Left lung (tissue), 10 donors: ENCODE measurements around the gene PROSER1. TPM values are rescaled to one million over a fixed set of nuclear protein-coding genes. Genes with fewer than 3 reads are reported as not detected.

Source experiments
- ATAC-seq: fragments of 200-7000 bp; cut with Tn5 transposase; one replicate; pipeline ENCODE4 v1.9.1; 2020; ENCODE audit warnings: moderate library complexity
- DNase-seq, 4 donors: peaks; one replicate each; pipeline ENCODE4 v3.0.0-alpha.2; 2013 to 2020
- H3K27ac ChIP-seq, 2 donors: fragments of 200-600 bp; sonication (generic) in 1 of 2; one replicate each; pipeline versions ENCODE4 v1.5.0 to v1.8.0; 2020 to 2021
- H3K27me3 ChIP-seq, 2 donors: fragments of 200-600 bp; sonication (generic) in 1 of 2; one replicate each; pipeline versions ENCODE4 v1.5.0 to v1.8.0; 2020 to 2021
- H3K36me3 ChIP-seq, 2 donors: fragments of 200-600 bp; sonication (generic) in 1 of 2; one replicate each; pipeline versions ENCODE4 v1.5.0 to v1.8.0; 2020 to 2021
- H3K4me1 ChIP-seq, 2 donors: fragments of 200-600 bp; one replicate each; pipeline ENCODE4 v1.8.0; 2021
- H3K4me3 ChIP-seq, 2 donors: fragments of 200-600 bp; sonication (generic) in 1 of 2; one replicate each; pipeline versions ENCODE4 v1.5.0 to v1.8.0; 2020 to 2021; ENCODE audit warnings: mild to moderate bottlenecking in 1 of 2
- H3K9me3 ChIP-seq, 2 donors: fragments of 200-600 bp; sonication (generic) in 1 of 2; one replicate each; pipeline versions ENCODE4 v1.5.0 to v1.8.0; 2020 to 2021
- CTCF ChIP-seq, 2 donors: fragments of 200-600 bp; sonication (generic) in 1 of 2; IDR thresholded peaks; one replicate each; pipeline versions ENCODE4 v1.5.0 to v1.8.0; 2021; ENCODE audit warnings: antibody characterized with exemption in 2 of 2
- intact Hi-C, 2 donors: fragments of 100-400 bp; cut with DNase I; formaldehyde crosslinking; loops; one replicate each; pipeline versions ENCODE4 v1.11.2 to v1.14.2; 2022
- polyA plus RNA-seq, 6 donors: library from polyadenylated mRNA; unstranded; fragments of 120-200 nt; gene quantifications; one replicate each; pipeline ENCODE4 v1.2.1, GENCODE V29; 2013; ENCODE audit not compliant: insufficient read length in 6 of 6
- total RNA-seq, 2 donors: library from RNA; stranded (reverse); fragmentation: NEBNext Ultra II Directional; extraction: Animal tissue kit (Norgen Biotek cat#: 25700); gene quantifications; one replicate each; pipeline ENCODE4 v1.2.1, GENCODE V29; 2021
- donor health status: DM: no; HTN: yes; CAD: no.
- donor health status: DM: no; HTN: no; CAD: no.

Gene PROSER1
- total and polyA plus RNA-seq, 8 donors = 28.3 to 54.0 (median 43.0) TPM

- no peak overlapping the region for H3K27ac ChIP-seq
- H3K4me3 ChIP-seq = no peak overlapping the region
- DNase-seq (no peak), ATAC-seq (no peak)
- no peak for TF ChIP-seq CTCF (IDR thresholded peaks at IDR 0.05)
- H3K9me3 ChIP-seq = no peaks in the 10 kb centered on the region
- peaks cover 0 to 4% of the 10 kb centered on the region in 2 donors for H3K36me3 ChIP-seq
- H3K27me3 ChIP-seq = no peaks in the 10 kb centered on the region
- intact Hi-C loops = no loop called here
- no peaks in the 10 kb centered on the region for H3K4me1 ChIP-seq
These were observed 24.1 kb upstream of the PROSER1 start for GRCh38 chr13:39062004-39062403.

- no peak for TF ChIP-seq CTCF (IDR thresholded peaks at IDR 0.05)
- H3K27ac ChIP-seq = no peak overlapping the region
- ATAC-seq (no peak), DNase-seq (no peak)
- H3K4me3 ChIP-seq = no peak overlapping the region
- peaks cover 0 to 3% of the 10 kb centered on the region in 2 donors for H3K9me3 ChIP-seq
- intact Hi-C loops = loop anchor here in 1 of 2 donors (10.0 kb wide), 1 partner anchor 557 kb away; no protein-coding TSS in a partner anchor
- H3K4me1 ChIP-seq = no peaks in the 10 kb centered on the region
- H3K27me3 ChIP-seq = no peaks in the 10 kb centered on the region
- no peaks in the 10 kb centered on the region for H3K36me3 ChIP-seq
These were observed 20.2 kb upstream of the PROSER1 start for GRCh38 chr13:39058040-39058439.

- H3K36me3 ChIP-seq = no peaks in the 10 kb centered on the region
- ATAC-seq (no peak), DNase-seq (no peak)
- no peaks in the 10 kb centered on the region for H3K4me1 ChIP-seq
- no peak for TF ChIP-seq CTCF (IDR thresholded peaks at IDR 0.05)
- no peak overlapping the region for H3K4me3 ChIP-seq
- no peaks in the 10 kb centered on the region for H3K27me3 ChIP-seq
- H3K27ac ChIP-seq = no peak overlapping the region
- peaks cover 0 to 3% of the 10 kb centered on the region in 2 donors for H3K9me3 ChIP-seq
- intact Hi-C loops = loop anchor here in 1 of 2 donors (10.0 kb wide), 1 partner anchor 559 kb away; no protein-coding TSS in a partner anchor
These were observed 18.1 kb upstream of the PROSER1 start for GRCh38 chr13:39056018-39056417.

GRCh38 chr13:39054112-39054511 is 16.2 kb upstream of the PROSER1 start:
- Histone ChIP-seq H3K9me3 (peaks cover 0 to 3% of the 10 kb centered on the region in 2 donors), H3K4me3 (no peak overlapping the region), H3K36me3 (no peaks in the 10 kb centered on the region), H3K27me3 (no peaks in the 10 kb centered on the region), H3K4me1 (no peaks in the 10 kb centered on the region), H3K27ac (no peak overlapping the region)
- no peak for TF ChIP-seq CTCF (IDR thresholded peaks at IDR 0.05)
- DNase-seq = no peak
- no peak for ATAC-seq
- intact Hi-C loops = loop anchor here in 1 of 2 donors (10.0 kb wide), 1 partner anchor 561 kb away; no protein-coding TSS in a partner anchor

GRCh38 chr13:39052944-39053343 is 15.1 kb upstream of the PROSER1 start:
- no peak for ATAC-seq
- H3K36me3 ChIP-seq = no peaks in the 10 kb centered on the region
- H3K4me1 ChIP-seq = no peaks in the 10 kb centered on the region
- H3K9me3 ChIP-seq = peaks cover 0 to 3% of the 10 kb centered on the region in 2 donors
- H3K4me3 ChIP-seq = no peak overlapping the region
- H3K27ac ChIP-seq = no peak overlapping the region
- intact Hi-C loops = loop anchor here in 1 of 2 donors (10.0 kb wide), 1 partner anchor 562 kb away; no protein-coding TSS in a partner anchor
- no peak for TF ChIP-seq CTCF (IDR thresholded peaks at IDR 0.05)
- no peak for DNase-seq
- no peaks in the 10 kb centered on the region for H3K27me3 ChIP-seq
